ENCODE measurements around the gene ZFYVE28.

GRCh38 chr4:2289311-2289954, 129.0 kb downstream of the ZFYVE28 start:
- no peak for TF ChIP-seq CTCF (IDR thresholded peaks at IDR 0.05)
- TF ChIP-seq POLR2A (IDR thresholded peaks at IDR 0.05), result no peak

All from Peyer's patch (tissue), 4 donors.